ENCODE results near the gene PWP2.
"Not testable (repeated sequence)": the region's sequence is repeated elsewhere in the genome, so short reads cannot be mapped to it uniquely, and the experiment has no call there.

PWP2 gene

GRCh38 chr21:44163167-44163653, 56.0 kb downstream of the PWP2 start:
- DNase-seq, result not testable (repeated sequence)

GRCh38 chr21:44165933-44166332, 58.7 kb downstream of the PWP2 start:
- DNase-seq, result not testable (repeated sequence)

- not testable (repeated sequence) for DNase-seq
Measured at GRCh38 chr21:44167527-44167926, 60.3 kb downstream of the PWP2 start.

- not testable (repeated sequence) for DNase-seq
Measured at GRCh38 chr21:44170326-44170725, 63.1 kb downstream of the PWP2 start.

- DNase-seq, result not testable (repeated sequence)
Measured at GRCh38 chr21:44170863-44171262, 63.7 kb downstream of the PWP2 start.

GRCh38 chr21:44171962-44172572, 64.9 kb downstream of the PWP2 start:
- not testable (repeated sequence) for DNase-seq

GRCh38 chr21:44172741-44173140, 65.5 kb downstream of the PWP2 start:
- DNase-seq, result not testable (repeated sequence)

GRCh38 chr21:44175189-44175588, 68.0 kb downstream of the PWP2 start:
- not testable (repeated sequence) for DNase-seq

- not testable (repeated sequence) for DNase-seq
Measured at GRCh38 chr21:44176127-44176526, 68.9 kb downstream of the PWP2 start.
